ENCODE data around the gene PPP1R8. TPM values are rescaled to one million over a fixed set of nuclear protein-coding genes. Genes with fewer than 3 reads are reported as not detected.

The PPP1R8 gene
- total RNA-seq, 1 donor from 2014 or later, result 27.4 TPM

- peak overlapping the region; percentile 88 for H3K4me3 ChIP-seq (ENCODE audit: low read depth, low read length)
- no peak for TF ChIP-seq CTCF (conservative IDR thresholded peaks at IDR 0.05; ENCODE audit: low read depth, low read length)
- no peak for DNase-seq (ENCODE audit: low read depth)
These were observed 42.4 kb downstream of the PPP1R8 start for GRCh38 chr1:27872802-27873551.

GRCh38 chr1:27873671-27874384 is 43.2 kb downstream of the PPP1R8 start:
- no peak for DNase-seq (ENCODE audit: low read depth)
- peak overlapping the region; percentile 88 for H3K4me3 ChIP-seq (ENCODE audit: low read depth, low read length)
- no peak for TF ChIP-seq CTCF (conservative IDR thresholded peaks at IDR 0.05; ENCODE audit: low read depth, low read length)

- no peak for DNase-seq (ENCODE audit: low read depth)
- TF ChIP-seq CTCF (conservative IDR thresholded peaks at IDR 0.05; ENCODE audit: low read depth, low read length), result no peak
- no peak overlapping the region for H3K4me3 ChIP-seq (ENCODE audit: low read depth, low read length)
These were observed 45.9 kb downstream of the PPP1R8 start for GRCh38 chr1:27876341-27877114.

- TF ChIP-seq CTCF (conservative IDR thresholded peaks at IDR 0.05; ENCODE audit: low read depth, low read length), result no peak
- DNase-seq (ENCODE audit: low read depth), result no peak
- H3K4me3 ChIP-seq (ENCODE audit: low read depth, low read length), result no peak overlapping the region
These were observed 46.5 kb downstream of the PPP1R8 start for GRCh38 chr1:27877115-27877416.

GRCh38 chr1:27878039-27878438 is 47.5 kb downstream of the PPP1R8 start:
- DNase-seq (ENCODE audit: low read depth), result no peak
- H3K4me3 ChIP-seq (ENCODE audit: low read depth, low read length), result no peak overlapping the region
- TF ChIP-seq CTCF (conservative IDR thresholded peaks at IDR 0.05; ENCODE audit: low read depth, low read length), result no peak

- no peak for TF ChIP-seq CTCF (conservative IDR thresholded peaks at IDR 0.05; ENCODE audit: low read depth, low read length)
- no peak overlapping the region for H3K4me3 ChIP-seq (ENCODE audit: low read depth, low read length)
- DNase-seq (ENCODE audit: low read depth), result no peak
These were observed 48.3 kb downstream of the PPP1R8 start for GRCh38 chr1:27878787-27879335.
